GM12891 (cell line): ENCODE results near the gene SMPD3.

ENCODE experiments used
- PAX5 ChIP-seq: IDR thresholded peaks from 2 replicates; pipeline ENCODE4 v1.6.1; 2011; ENCODE audit warnings: low read length, moderate library complexity, mild to moderate bottlenecking; ENCODE audit not compliant: insufficient read depth, severe bottlenecking
- POLR2A ChIP-seq: IDR thresholded peaks from 2 replicates; pipeline ENCODE4 v1.6.1; 2011; ENCODE audit warnings: low read depth, low read length, control low read depth
- POLR2AphosphoS5 ChIP-seq: IDR thresholded peaks from 2 replicates; pipeline ENCODE4 v1.6.1; 2011; ENCODE audit warnings: low read depth, low read length, control low read depth
- SPI1 ChIP-seq: IDR thresholded peaks from 2 replicates; pipeline ENCODE4 v1.6.1; 2011; ENCODE audit warnings: low read depth, low read length, control low read depth
- TAF1 ChIP-seq: IDR thresholded peaks from 2 replicates; pipeline ENCODE4 v1.6.1; 2011; ENCODE audit warnings: low read depth, low read length, control low read depth

DNA sequence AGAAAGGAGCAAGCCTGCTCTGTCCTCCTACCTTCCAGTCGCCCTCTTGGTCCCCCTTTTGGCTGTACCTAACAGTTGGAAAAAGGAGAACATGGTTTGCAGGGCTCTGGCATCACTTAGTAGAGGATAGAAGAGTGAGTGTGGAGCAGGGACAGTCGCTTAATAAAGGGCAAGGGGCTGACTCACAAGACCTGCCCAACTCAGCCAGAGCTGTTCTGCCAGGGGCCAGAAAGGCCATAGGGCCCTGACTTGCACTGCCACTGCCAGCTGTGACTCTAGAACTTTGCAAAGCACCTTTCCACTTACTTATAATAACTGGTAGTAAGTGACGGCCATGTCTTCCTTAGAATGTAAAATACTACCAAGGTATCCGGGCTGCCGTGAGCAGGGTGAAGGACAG, 124.0 kb downstream of the SMPD3 start:
- TF ChIP-seq POLR2A: no peak
- TF ChIP-seq TAF1: no peak
- TF ChIP-seq POLR2AphosphoS5: no peak
- TF ChIP-seq SPI1: no peak
- no peak for TF ChIP-seq PAX5
